ENCODE results near the gene MEX3C.

The MEX3C gene

GRCh38 chr18:51183372-51184090 is 13.9 kb downstream of the MEX3C start:
- H3K4me3 ChIP-seq (replicated peaks; ENCODE audit: low read depth, low read length), result no peak overlapping the region
- no peak for DNase-seq (ENCODE audit: extremely low read depth, low read depth)
- TF ChIP-seq, protein P1, sequence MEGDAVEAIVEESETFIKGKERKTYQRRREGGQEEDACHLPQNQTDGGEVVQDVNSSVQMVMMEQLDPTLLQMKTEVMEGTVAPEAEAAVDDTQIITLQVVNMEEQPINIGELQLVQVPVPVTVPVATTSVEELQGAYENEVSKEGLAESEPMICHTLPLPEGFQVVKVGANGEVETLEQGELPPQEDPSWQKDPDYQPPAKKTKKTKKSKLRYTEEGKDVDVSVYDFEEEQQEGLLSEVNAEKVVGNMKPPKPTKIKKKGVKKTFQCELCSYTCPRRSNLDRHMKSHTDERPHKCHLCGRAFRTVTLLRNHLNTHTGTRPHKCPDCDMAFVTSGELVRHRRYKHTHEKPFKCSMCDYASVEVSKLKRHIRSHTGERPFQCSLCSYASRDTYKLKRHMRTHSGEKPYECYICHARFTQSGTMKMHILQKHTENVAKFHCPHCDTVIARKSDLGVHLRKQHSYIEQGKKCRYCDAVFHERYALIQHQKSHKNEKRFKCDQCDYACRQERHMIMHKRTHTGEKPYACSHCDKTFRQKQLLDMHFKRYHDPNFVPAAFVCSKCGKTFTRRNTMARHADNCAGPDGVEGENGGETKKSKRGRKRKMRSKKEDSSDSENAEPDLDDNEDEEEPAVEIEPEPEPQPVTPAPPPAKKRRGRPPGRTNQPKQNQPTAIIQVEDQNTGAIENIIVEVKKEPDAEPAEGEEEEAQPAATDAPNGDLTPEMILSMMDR (IDR thresholded peaks at IDR 0.05; ENCODE audit: low read depth, low read length, missing control alignments), result no peak

GRCh38 chr18:51182824-51183223 is 14.7 kb downstream of the MEX3C start:
- no peak for DNase-seq (ENCODE audit: extremely low read depth, low read depth)
- no peak overlapping the region for H3K4me3 ChIP-seq (replicated peaks; ENCODE audit: low read depth, low read length)
- TF ChIP-seq, protein P1 (IDR thresholded peaks at IDR 0.05; ENCODE audit: low read depth, low read length, missing control alignments), result no peak

- TF ChIP-seq, protein P1 (IDR thresholded peaks at IDR 0.05; ENCODE audit: low read depth, low read length, missing control alignments), result no peak
- H3K4me3 ChIP-seq (replicated peaks; ENCODE audit: low read depth, low read length), result no peak overlapping the region
- no peak for DNase-seq (ENCODE audit: extremely low read depth, low read depth)
Measured at GRCh38 chr18:51171625-51172259, 25.7 kb downstream of the MEX3C start.

DNA sequence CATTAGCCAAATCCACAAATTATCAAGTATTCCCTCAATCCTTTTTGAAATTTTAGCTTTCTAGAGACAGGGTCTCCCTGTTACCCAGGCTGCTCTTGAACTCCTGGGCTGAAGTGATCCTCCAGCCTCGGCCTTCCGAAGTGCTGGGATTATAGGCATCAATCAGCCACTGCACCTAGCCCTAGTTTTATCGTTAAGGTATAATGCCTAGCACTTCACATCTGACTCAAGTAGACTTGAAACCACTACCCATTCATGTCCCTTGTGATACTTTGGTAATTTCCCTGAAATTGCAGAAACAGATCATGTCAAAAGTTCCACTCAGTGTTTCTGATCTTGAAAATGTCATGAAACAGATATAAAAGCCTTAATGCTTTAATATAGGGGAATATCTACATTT is 26.3 kb downstream of the MEX3C start:
- TF ChIP-seq, protein P1 (IDR thresholded peaks at IDR 0.05; ENCODE audit: low read depth, low read length, missing control alignments), result no peak
- DNase-seq (ENCODE audit: extremely low read depth, low read depth), result no peak
- H3K4me3 ChIP-seq (replicated peaks; ENCODE audit: low read depth, low read length), result no peak overlapping the region

DNA sequence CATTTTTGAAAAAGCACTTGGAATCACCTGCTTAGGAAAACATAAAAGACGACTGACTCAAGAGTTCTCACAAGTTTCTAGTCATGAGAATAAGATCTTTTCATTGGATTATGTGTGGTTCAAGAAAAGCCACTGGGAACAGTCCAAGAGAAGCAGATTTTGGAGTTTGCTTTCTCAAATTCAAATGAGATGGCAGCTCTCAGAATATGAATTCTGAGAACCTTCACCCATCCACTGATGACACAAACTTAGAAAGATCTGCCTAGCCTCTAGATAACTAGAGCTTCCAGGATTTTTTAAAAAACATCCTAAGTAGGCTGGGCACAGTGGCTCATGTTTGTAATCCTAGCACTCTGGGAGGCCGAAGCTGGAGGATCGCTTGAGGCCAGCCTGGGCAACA is 26.8 kb downstream of the MEX3C start:
- DNase-seq (ENCODE audit: extremely low read depth, low read depth), result no peak
- TF ChIP-seq, protein P1 (IDR thresholded peaks at IDR 0.05; ENCODE audit: low read depth, low read length, missing control alignments), result no peak
- no peak overlapping the region for H3K4me3 ChIP-seq (replicated peaks; ENCODE audit: low read depth, low read length)

DNA sequence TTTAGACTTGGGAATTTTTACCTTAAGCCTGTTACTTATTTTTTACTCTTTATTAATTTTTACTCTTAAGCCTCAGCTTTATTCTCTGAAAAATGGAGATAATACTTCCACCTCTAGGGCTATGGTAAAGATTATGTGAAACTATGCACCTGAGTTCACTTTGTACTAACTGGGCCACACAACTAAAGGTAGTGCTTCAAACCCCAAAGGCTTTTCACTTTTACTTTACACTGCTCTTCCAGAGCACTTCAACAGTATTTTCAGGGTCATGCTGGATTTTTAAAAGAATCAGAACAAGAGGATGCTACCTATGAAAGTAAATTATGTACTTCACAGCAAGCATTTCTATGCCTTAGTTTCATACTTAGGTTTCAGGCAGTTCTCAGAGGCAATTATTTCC is 27.8 kb downstream of the MEX3C start:
- TF ChIP-seq, protein P1 (IDR thresholded peaks at IDR 0.05; ENCODE audit: low read depth, low read length, missing control alignments), result no peak

More for the DNA sequence above, 27.8 kb downstream of the MEX3C start:
- DNase-seq (ENCODE audit: extremely low read depth, low read depth), result no peak
- no peak overlapping the region for H3K4me3 ChIP-seq (replicated peaks; ENCODE audit: low read depth, low read length)
